Measurements from ENCODE around the gene ATXN7.
A peak's percentile ranks its signal among the peaks of the same experiment; 100 is the strongest.

ATXN7 gene

DNA sequence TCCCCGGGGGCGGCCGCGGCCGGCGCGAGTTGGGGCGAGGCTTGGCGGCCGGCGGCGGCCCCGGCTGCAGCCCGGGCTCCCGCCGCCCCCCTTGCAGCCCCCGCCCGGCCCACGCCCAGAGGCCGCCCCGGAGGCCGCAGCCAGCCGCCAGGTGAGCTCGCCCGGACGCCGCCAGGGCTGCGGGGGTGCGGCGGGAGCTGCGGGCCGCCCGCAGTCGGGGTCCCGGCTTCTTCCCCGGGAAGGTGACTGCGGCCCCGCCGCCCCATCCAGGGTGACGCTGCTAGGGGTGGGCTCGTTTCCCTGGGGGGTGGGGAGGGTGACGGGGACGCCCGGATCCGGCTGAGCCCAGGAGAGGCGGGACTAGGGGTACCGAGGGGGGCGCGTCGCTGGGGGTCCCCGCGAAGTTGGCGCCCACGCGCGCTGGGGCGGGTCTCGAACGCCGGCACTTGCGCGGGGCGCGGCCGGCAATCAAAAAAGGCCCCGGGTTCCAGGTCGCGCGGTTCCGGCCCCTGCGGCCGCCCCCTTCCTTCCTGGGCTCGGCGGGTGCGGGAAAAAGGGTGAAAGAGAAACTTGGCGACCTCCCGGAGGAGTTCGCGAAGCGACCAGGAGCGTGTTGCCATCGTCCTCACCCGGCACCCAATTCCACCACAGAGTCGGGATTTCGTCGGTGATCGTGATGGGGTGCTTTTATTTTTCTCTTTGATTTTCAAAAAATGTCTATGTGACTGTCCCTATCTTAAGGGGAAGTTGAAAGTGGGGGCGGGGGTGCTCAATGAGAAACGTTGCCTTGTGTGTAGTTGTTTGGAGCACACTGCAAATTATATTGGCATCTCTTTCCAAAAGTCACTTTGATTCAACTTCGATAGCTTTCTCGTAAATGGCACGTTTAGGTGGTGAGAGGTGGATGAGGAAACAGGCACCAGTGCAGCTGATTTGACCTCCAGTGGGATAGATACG lies 619 bp downstream of the ATXN7 start:
- peak; percentile 28 for DNase-seq

DNA sequence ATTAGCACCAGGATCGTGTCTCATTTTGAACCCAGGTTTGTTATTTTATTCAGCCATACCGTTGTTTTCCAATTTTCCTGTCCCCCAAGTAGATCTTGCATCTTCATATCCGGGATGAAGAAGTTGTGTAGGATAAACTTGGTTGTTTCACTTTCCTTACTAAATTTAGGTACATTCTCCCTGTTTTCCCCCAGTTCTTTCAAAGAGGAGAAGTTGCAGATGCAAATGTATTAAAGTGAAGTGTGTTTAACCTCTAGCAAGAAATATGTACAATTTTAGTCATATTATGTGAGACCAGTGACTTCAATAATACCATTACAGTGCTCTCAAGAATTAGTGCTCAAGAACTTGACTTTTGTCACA lies 1.3 kb downstream of the ATXN7 start:
- no peak for DNase-seq

DNA sequence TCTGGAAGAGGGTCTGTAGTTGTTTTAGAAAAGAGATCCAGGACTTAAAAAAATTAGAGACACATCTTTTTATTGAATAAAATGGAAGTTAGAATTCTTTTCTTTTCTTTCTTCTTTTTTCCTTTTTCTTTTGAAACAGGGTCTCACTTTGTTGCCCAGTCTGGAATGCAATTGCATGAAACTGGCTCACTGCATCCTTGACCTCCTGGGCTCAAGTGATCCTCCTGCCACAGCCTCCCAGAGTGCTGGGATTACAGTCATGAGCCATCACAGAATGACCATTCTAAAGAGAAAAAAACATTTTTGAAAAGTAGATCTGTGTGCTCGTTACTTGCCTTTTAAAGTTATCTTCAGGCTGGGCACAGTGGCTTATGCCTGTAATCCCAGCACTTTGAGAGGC lies 3.6 kb downstream of the ATXN7 start:
- DNase-seq, result no peak

DNA sequence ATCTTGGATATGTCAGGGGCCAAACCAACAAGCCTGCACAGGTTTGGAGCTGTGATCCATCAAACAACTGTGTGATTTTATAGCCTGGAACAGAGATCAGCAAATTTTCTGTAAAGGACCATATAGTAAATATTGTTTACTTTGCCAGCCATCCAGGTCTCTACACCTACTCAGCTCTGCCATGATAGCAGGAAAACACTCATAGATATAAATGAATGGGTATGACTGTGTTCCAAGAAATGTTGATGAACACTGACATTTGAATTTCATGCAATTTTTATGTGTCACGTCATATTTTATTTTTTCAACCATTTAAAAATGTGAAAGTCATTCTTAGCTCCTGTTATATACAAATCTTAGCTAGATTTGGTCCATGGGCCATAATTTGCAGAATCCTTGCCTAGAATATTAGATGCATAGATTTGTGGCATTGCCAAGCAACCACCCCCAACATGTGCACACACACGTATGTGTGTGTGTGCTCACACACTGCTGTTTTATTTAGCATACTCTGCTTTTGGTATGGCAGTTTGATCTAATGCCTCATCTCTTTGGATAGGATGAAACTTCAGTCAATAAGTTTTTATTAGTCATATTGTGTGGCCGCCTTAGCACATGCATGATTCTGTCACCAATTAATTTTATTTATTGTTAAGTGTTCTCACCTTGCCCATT lies 6.4 kb downstream of the ATXN7 start:
- no peak for DNase-seq

DNA sequence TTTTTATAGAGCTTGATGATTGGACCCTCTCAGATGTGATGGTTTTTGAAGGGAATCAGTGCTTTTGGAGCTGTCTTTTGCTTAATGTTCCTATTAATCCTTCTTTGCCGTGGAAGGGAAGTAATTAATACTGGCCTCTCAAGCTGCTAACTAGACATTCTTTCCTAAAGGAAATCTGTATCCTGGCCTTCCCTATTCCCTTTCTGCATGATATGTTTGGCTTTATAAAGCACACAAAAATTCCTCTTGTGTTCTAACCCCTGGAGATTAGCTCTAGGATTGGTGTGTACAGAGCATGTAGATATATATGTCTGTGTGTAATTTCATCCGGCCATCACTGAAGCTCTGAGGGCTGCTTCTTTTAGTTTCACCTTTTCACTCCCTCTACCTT lies 6.9 kb downstream of the ATXN7 start:
- no peak for DNase-seq

DNA sequence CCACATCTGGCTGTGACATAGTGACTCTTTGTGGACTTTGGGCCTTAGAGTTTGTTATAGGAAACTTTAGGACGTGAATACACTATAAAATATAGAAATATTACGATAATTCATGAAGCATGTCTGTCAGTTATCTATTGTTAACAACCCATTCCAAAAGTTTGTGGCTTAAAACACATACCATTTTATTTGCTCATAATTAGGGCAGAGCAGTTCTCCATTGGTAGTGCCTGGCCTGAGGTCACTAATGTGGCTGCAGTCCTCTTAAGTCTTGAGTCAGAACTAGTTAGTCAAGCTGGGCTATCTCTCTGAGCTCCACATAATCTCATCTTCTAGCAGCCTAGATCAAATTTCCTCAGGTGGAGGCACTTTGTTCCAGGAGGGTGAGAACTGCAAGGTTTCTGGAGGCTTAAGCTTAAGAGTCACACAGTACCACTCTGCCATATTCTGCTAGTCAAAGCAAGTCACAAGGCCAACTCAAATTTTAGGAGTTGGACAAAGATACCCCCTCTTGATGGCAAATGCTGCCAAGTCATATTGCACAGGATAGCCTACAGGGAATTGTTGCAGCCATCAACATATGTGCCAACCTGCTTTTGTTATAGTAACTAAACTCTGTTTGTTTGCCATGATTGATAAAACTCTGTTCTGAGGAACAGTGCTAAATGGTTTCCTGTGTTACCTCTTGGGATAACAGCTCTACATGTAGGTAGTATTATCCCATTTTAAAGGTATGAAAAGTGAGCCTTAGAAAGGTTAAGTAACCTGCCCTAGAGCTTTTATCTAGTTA lies 8.7 kb downstream of the ATXN7 start:
- DNase-seq, result no peak

DNA sequence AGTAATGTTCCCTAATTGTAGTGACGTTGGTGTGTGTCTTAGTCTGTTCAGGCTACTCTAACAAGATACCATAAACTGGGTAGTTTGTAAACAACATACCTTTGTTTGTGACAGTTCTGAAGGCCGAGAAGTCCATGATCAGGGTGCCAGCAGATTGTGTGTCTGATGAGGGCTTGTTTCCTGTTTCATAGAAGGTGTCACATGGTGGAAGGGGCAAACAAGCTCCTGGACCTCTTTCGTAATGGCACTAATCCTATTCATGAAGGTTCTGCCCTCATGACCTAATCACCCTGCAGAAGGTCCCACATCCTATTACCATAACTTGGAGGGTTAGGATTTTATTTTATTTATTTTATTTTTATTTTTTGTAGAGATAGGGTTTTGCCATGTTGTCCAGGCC lies 11.1 kb downstream of the ATXN7 start:
- peak; percentile 10 for DNase-seq

DNA sequence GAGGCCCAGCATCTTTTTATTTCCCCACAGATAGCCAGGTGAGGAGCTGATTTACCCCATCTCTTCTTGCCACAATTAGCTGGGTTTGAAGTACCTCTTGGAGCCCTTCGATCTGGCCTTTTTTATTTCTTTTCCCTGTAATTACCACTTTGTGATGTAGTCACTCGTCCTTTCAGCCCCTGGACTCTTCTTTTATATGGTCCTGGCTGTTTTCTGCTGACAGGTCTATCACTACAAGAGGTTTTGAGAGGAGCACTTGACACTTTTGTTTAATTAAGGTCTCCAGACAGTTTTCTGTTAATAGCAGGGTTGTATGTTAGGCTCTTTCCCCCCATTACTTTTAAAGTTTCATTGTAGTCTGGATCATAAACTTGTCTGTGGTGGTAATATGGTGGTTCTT lies 11.8 kb downstream of the ATXN7 start:
- DNase-seq, result no peak

DNA sequence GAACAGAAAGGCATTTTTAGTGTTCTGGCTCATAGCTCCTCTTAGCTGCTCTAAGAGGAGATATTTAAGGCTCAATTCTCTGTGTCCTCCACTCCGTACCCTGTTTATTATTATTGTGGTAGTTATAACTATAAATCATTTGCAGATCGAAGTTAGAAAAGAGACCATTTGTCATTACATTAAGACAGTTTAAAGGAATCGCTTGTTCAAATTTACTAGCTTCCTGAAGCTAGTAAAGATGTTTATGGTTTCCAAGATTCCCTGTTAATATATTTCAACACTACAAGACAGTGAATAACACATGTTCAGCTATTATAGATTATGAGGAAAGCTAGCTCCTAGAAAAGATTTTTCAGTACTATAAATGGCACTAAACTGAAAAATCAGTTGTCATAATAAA lies 12.6 kb downstream of the ATXN7 start:
- no peak for DNase-seq

DNA sequence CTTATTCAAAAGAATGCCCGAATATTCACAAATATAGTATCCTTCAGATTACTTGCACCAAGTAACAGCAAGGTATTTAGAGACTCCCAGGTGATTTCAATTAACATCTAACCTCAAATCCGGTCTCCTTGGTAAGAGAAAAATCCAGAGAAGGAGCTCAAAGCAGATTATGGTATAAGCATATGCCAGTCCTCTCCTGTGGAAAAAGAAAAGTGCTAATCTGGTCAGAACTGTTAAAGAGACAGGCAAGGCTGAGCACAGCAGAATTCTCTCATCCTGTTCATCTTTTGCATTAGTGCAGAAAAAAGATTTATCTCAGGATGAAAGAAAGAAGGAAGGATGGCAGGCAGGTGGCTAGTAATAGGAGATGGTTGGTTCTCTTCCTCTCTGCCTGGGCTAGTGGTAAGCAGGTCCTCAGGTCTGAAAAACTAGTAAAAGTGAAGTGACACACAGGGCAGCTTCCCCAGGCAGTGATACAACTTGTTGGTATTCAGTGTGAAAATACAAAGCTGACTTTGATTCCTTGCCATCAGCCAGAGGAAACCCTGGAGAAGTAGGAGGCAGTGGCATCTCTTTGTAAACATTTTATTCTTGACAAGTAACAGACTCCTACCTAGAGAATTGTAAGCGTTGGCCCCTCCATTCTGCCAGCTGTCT lies 14.2 kb downstream of the ATXN7 start:
- no peak for DNase-seq

DNA sequence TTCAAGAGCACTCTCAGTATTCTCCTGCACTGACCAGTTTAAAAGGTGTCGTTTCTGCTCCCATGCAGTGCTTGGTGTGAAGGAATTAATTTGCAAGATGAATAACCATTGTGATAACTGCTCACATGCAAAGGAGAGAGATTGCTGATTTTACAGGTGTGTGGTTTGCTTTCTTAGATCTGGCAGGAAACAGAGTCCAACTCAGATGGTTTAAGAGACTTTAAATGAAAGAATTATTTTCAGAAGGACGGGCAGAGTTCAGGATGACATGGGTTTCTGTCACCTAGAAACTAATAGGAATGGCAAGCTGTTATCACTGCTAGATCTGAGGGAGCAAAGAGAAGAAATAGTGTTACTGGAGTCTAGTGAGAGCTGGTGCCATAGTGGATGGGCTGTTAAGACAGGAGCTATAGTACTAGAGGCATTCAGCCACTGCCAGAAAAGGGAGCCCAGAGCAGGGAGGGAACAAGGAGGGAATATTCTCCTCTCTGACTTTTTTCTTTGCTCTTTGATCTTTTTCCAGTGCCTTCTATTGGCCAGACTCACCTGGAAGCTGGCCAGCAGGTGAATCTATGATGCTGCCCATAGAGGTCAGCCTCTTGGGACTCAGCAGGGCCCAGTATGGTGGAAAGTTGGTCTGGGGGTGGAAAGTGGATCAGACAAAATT lies 14.9 kb downstream of the ATXN7 start:
- no peak for DNase-seq

DNA sequence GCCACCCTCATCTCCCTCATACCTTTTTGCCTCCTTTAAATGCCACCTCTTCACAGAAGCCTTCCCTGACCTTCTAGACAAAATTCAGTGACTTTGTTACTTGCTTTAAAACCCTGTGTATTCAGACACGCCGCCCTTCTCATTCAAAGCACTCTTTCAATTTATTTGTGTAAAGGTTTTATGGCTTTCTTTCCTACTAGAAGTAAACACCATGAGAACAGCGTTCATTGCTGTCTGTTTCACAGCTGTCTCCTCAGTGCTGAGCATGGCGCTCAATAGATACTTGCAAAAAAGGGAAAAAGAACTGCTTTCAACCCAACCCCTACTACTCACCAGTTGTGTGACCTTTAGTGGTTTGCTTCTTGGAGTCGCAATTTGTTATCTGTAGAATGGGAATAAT lies 17.0 kb downstream of the ATXN7 start:
- no peak for DNase-seq

DNA sequence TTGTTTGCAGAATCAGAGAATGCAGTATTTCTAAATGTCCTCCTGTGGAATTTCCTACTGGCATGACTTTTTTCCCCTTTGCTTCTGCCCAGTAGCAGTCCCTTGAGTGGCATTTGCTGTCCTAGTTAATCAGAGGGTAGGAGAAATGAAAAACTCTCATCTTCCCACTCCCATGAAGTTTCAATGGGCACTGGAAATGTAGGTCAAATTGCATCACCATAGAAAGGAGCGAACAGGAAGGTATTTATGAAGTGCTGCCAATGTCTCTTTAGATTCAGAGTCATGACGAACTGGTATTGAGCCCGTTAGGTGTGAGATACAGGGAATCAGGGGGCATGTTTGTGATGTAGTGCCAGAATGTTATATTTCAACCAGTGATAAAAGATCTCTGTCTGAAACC lies 23.2 kb downstream of the ATXN7 start:
- DNase-seq, result no peak

DNA sequence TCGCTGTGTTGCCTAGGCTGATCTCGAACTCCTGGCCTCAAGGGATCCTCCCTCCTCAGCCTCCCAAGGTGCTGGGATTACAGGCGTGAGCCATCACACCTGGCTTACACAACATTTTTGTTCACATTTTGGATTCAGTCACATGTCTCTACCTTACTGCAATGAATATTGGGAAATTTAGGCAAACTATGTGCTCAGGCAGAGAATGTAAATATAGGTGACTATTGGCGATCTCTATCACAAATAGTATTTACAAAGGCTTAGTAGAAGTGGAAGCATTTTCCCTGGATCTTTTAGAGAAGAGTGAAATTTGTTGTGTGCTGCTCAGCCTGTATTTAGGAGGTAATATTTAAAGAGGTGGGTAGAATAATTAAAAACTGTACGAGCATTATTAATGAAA lies 27.9 kb downstream of the ATXN7 start:
- no peak for DNase-seq

DNA sequence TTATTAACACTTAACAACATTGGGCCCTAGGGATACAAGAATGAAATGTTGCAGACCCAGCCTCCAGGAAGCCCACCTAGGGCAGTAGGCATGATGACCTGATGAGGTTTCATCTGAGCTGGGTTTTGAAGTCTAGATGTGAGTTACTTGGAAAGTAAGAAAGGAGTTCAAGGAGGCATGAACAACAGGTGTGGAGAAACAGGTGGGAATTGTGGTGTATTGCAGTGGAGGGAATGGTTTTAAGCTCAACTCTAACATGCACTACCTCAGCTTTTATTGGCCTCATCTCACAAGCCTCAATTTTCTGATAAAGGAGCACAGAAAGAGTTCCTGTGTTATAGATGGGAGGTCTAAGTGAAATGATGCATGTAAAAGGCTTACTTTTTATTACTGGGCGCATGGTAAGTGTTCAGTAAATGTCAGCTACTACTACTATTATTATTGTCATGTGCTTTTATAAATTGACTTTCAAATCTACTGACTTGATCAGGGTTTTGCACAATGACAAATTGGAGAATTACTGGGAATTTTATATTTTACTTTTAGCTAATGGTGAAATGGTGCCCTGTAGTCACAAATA lies 29.2 kb downstream of the ATXN7 start:
- DNase-seq, result no peak

DNA sequence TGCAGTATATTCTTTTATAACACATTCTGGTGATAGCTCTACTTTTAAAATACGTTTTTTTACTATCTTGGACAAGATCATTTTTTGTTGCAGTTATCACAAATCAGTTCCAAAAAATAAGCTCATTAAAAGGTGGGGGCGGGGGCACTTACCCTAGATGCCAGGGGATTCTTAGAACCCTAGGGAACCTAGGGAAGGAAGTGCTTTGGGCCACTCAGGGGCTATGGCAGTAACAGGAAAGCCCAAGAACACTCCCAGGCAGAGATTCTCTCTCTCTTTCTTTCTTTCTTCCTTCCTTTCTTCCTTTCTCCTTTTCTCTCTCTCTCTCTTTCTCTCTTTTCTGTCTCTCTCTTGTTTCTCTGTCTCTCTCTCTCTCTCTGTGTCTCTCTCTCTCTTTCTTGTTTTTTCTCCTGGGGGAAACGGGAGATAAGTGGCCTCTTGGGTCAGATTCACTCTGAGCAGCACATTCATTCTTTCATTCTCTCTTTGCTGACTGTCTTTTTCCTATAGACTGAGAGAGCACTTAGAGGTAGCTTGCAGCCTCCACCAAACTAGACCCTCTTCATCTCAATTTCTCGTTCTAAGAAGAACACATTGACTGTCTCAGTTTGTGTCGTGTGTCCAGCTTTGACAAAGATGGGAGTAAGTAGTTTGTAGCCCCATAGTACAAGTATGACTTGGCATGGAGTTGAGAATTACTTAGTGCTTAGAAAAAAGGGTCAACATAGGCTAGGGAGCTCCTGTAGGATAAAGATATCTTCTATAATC lies 31.9 kb downstream of the ATXN7 start:
- no peak for DNase-seq

DNA sequence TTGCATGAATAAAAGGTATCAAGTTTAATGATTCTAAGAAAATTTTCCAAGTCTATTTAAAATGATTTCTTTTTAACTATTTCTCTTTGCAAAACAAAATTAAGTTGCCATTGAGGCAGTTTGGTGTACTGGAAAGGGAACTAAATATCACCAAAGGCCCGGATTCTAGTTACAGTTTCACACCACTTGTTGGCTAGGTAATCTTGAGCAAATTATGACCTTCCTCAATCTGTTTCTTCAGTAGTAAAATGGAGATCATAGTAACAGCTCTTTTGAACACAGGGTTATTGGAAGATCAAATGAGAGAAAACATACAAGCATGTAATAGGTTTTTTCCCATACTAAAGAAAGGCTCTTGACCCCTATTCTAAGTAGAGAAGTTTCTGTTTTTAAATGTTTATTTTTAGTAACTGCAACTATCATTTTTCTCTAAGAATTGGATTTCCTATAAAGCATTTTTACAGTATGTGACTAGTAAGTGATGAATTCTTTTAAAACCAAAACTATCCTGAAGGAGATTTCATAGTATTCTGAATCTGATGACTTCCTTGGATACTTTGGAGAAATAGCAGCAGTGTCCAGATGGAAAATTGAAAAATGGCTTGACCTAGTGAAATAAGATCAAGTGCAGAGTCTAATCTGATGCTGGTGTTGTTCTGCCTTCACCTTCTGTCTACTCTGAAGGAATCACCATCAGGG lies 32.8 kb downstream of the ATXN7 start:
- no peak for DNase-seq

DNA sequence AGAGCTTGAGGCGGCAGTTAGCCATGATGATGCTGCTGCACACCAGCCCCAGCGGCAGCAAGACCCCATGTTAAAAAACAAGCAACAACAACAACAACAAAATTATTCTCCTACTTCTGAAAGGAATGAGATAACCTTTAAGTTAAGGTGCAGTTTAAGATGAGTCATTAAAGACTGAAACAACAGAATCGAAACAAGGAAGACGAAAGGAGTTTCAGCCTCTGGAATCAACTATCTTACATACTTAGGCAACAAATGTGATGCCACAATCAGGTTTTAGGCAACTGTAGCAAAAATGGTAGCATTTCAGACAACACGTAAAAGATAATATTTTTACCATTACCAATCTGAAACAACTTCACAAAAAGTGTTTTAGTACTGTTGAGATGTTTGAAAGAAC lies 36.3 kb downstream of the ATXN7 start:
- DNase-seq, result no peak

DNA sequence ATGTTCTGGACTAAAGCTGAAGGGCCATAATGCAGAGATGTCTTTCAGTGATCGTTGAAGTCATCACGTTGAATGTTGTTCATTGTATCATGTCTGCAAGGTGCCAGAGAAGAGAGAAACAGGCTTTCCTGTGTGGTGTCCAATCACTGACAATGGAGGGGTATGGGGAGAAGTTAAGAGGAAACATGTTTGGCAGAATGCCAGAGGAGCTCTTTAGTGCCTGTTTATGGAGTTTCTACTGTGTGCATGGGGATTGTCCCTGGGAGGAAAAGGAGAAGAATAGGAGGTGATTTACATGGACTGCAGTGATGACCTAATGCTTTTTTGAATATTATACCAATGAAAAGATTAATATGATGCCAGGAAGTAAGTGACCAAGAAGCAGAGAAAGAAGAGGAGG lies 36.8 kb downstream of the ATXN7 start:
- no peak for DNase-seq

DNA sequence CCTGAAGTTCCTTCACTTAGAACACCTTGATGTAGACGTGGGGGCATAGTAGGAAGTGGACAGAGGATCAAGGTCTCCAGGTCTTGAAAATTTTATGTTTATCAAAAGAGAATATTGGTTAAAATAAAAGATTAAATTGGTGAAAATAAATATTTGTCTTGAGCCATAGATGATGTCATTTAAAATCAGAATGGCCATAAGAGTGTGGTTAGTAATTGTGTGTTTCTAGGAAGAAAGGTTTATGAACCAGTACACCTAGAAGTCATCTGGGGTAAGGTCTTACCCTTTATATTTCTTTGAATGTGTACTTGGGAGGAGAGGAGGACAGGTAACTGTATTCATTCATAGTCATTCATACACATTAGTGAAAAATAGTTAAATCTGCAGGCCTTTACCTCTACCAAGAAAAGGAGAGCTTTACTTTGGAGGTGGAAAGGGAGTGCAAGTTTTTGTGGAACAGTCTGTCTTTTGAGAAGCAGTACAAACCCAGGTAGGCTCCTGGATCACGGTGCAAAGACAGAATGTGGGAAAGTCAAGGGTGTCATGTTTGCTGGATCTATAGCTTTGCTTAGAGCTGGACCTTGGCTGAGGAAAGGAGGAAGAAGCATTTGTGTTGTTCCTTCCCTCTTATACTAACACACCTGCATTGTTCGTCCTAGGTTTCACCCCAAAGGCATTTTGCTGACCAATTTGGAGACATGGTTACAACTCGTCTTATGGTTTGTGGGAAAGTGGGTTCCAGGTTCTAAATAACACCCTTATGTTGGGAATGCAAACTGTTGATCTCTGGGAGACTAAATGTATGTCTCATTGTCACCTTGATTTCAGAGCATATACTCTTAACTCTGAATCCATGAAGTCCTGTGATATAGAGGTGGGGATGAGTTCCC lies 42.3 kb downstream of the ATXN7 start:
- no peak for DNase-seq
